K562 (cell line): ENCODE data around the gene LONP1. TPM values are rescaled to one million over a fixed set of nuclear protein-coding genes. Genes with fewer than 3 reads are reported as not detected.

ENCODE experiments used
- ATF4 ChIP-seq: fragments of 450-650 bp; formaldehyde crosslinking; IDR thresholded peaks from 2 replicates; pipeline ENCODE4 v1.4.0; 2022; ENCODE audit warnings: mild to moderate bottlenecking, moderate library complexity
- CCNT2 ChIP-seq: IDR thresholded peaks from 2 replicates; pipeline ENCODE4 v1.6.1; 2011; ENCODE audit warnings: borderline replicate concordance, low read depth, mild to moderate bottlenecking, moderate library complexity, mixed read lengths, low read length; ENCODE audit not compliant: insufficient read length; ENCODE audit errors: extremely low read depth
- E2F5 ChIP-seq: sonication (generic); formaldehyde crosslinking; IDR thresholded peaks from 2 replicates; pipeline ENCODE4 v1.8.0; 2022; ENCODE audit warnings: mild to moderate bottlenecking, missing genetic modification reagents
- ETV5 ChIP-seq: sonication (generic); formaldehyde crosslinking; IDR thresholded peaks from 2 replicates; pipeline ENCODE4 v1.4.0; 2020; ENCODE audit warnings: low read depth, mild to moderate bottlenecking, missing genetic modification reagents
- GTF2E2 ChIP-seq: fragments of 200-800 bp; sonication (Bioruptor generic); IDR thresholded peaks from 2 replicates; pipeline ENCODE4 v1.6.1; 2016; ENCODE audit warnings: missing genetic modification characterization, missing compliant biosample characterization
- HCFC1 ChIP-seq: IDR thresholded peaks from 2 replicates; pipeline ENCODE4 v1.6.1; 2012; ENCODE audit warnings: low read depth, low read length, improper control_type of control experiment
- IRF2 ChIP-seq: sonication (generic); formaldehyde crosslinking; IDR thresholded peaks from 2 replicates; pipeline ENCODE4 v1.8.1; 2022; ENCODE audit warnings: mild to moderate bottlenecking, missing genetic modification reagents
- KDM5B ChIP-seq: fragments of 200-600 bp; sonication (generic); IDR thresholded peaks from 2 replicates; pipeline ENCODE4 v1.6.1; 2012; ENCODE audit warnings: low read depth, mild to moderate bottlenecking, moderate library complexity, low read length, control low read depth, inconsistent platforms; ENCODE audit not compliant: insufficient replicate concordance
- NFRKB ChIP-seq: fragments of 450-650 bp; IDR thresholded peaks from 2 replicates; pipeline ENCODE4 v1.6.1; 2016; ENCODE audit warnings: low read depth
- NONO ChIP-seq, 2 experiments: fragments of 200-400 bp in 1 of 2; fragments of 450-650 bp in 1 of 2; formaldehyde crosslinking in 1 of 2; IDR thresholded peaks; 2 replicates each; pipeline ENCODE4 v1.6.1; 2017; ENCODE audit warnings: low read depth in 2 of 2, mild to moderate bottlenecking in 2 of 2, moderate library complexity in 2 of 2, low read length in 1 of 2
- NUFIP1 ChIP-seq: fragments of 450-650 bp; IDR thresholded peaks from 2 replicates; pipeline ENCODE4 v1.6.1; 2018; ENCODE audit not compliant: partially characterized antibody
- RBM22 ChIP-seq: fragments of 200-400 bp; formaldehyde crosslinking; IDR thresholded peaks from 2 replicates; pipeline ENCODE4 v1.6.1; 2018; ENCODE audit warnings: low read length, low read depth; ENCODE audit not compliant: poor library complexity, severe bottlenecking
- SMAD4 ChIP-seq: fragments of 250-450 bp; sonication (Bioruptor Pico); conservative IDR thresholded peaks from 2 replicates; pipeline ENCODE4 v1.8.0; 2021; ENCODE audit warnings: inconsistent platforms, mild to moderate bottlenecking, moderate library complexity
- TEAD1 ChIP-seq, 2 experiments: fragments of 450-650 bp in 1 of 2; sonication (generic) in 1 of 2; formaldehyde crosslinking; IDR thresholded peaks; 2 replicates each; pipeline versions ENCODE4 v1.4.0 to v1.8.0; 2020 to 2022; ENCODE audit warnings: mild to moderate bottlenecking in 2 of 2, missing genetic modification reagents in 1 of 2
- TFAP4 ChIP-seq: sonication (generic); formaldehyde crosslinking; IDR thresholded peaks from 2 replicates; pipeline ENCODE4 v1.8.0; 2022; ENCODE audit warnings: missing genetic modification reagents, mild to moderate bottlenecking, moderate library complexity, borderline replicate concordance
- TOE1 ChIP-seq, 2 experiments: fragments of 450-650 bp in 1 of 2; sonication (generic) in 1 of 2; formaldehyde crosslinking in 1 of 2; IDR thresholded peaks; 2 replicates each; pipeline versions ENCODE4 v1.7.1 to v1.8.0; 2016 to 2022; ENCODE audit warnings: borderline replicate concordance in 2 of 2, mild to moderate bottlenecking in 2 of 2, antibody characterized with exemption in 1 of 2, inconsistent platforms in 1 of 2, low read depth in 1 of 2, missing genetic modification reagents in 1 of 2, moderate library complexity in 1 of 2
- TRIM28 ChIP-seq: fragments of 450-650 bp; IDR thresholded peaks from 2 replicates; pipeline ENCODE4 v1.6.1; 2017
- ZBTB33 ChIP-seq: sonication (generic); formaldehyde crosslinking; IDR thresholded peaks from 2 replicates; pipeline ENCODE4 v1.8.1; 2023; ENCODE audit warnings: mild to moderate bottlenecking, missing genetic modification reagents
- ZNF224 ChIP-seq: sonication (generic); formaldehyde crosslinking; IDR thresholded peaks from 2 replicates; pipeline ENCODE4 v1.8.0; 2022; ENCODE audit warnings: mild to moderate bottlenecking, missing genetic modification reagents
- ZNF445 ChIP-seq: fragments of 250-450 bp; sonication (Bioruptor Pico); IDR thresholded peaks from 2 replicates; pipeline ENCODE4 v1.4.0; 2020; ENCODE audit warnings: low read depth, mild to moderate bottlenecking, moderate library complexity
- ZNF766 ChIP-seq: fragments of 200-800 bp; sonication (Bioruptor generic); conservative IDR thresholded peaks from 2 replicates; pipeline ENCODE4 v1.6.1; 2016; ENCODE audit warnings: missing genetic modification characterization, missing compliant biosample characterization
- ZZZ3 ChIP-seq: fragments of 450-650 bp; IDR thresholded peaks from 2 replicates; pipeline ENCODE4 v1.6.1; 2016; ENCODE audit warnings: antibody characterized with exemption, mild to moderate bottlenecking, moderate library complexity
- polyA plus RNA-seq, 8 experiments: library from polyadenylated mRNA; depleted of rRNA in 4 of 8; stranded (reverse) in 5 of 8; unstranded in 3 of 8; fragments of >200 nt; fragmentation: Nextera tagmentation in 2 of 8; fragmentation: Illumina TruSeq in 1 of 8; extraction: Ambion mirVana in 2 of 8; extraction: Trizol in 1 of 8; gene quantifications; 2 replicates each; pipeline versions ENCODE4 v1.2.1 to v1.2.3, GENCODE V29; 2011 to 2014; ENCODE audit warnings: inconsistent platforms in 1 of 8, missing spikeins in 1 of 8
- total RNA-seq, 7 experiments: library from RNA; depleted of rRNA in 6 of 7; stranded (reverse); fragments of >200 nt in 6 of 7; fragmentation: Illumina TruSeq in 2 of 7; extraction: Trizol in 2 of 7; gene quantifications; 2 replicates each; pipeline versions ENCODE4 v1.2.1 to v1.2.3, GENCODE V29; 2011 to 2021; ENCODE audit warnings: low replicate concordance in 1 of 7

LONP1 gene
- total and polyA plus RNA-seq, 9 of the 15 experiments (the other 6 are each of a cell fraction or from before 2014, with no cell fraction given): 1.1 to 238 (median 84.5) TPM

- TF ChIP-seq ZZZ3 (peak; percentile 99), ATF4 (peak; percentile 27; the same call in 1 of the 2 replicates), TRIM28 (peak; percentile 63), NONO (IDR thresholded peaks at IDR 0.05; ENCODE audit: low read depth in 2 of 2, low read length in 1 of 2) (peak; percentile 58 to 89; a peak in 3 of 4 replicates), NUFIP1 (no peak), HCFC1 (peak; percentile 79), TFAP4 (peak; percentile 77), ZNF445 (CRISPR knock-in tag) (no peak), ZNF224 (CRISPR knock-in tag) (no peak), NFRKB (peak; percentile 76), E2F5 (peak; percentile 96), GTF2E2 (tag) (peak; percentile 97), TOE1 (IDR thresholded peaks at IDR 0.05; ENCODE audit: borderline replicate concordance) (peak; percentile 74; the same call in 1 of the 2 replicates), TOE1 (CRISPR knock-in tag; IDR thresholded peaks at IDR 0.05; ENCODE audit: borderline replicate concordance, low read depth) (peak; percentile 95; the same call in 1 of the 2 replicates), IRF2 (CRISPR knock-in tag) (no peak), ETV5 (CRISPR knock-in tag) (peak; percentile 63; the same call in 1 of the 2 replicates), ZNF766 (CRISPR knock-in tag) (no peak), SMAD4 (CRISPR knock-in tag) (peak; percentile 71), ZBTB33 (CRISPR knock-in tag) (0 out of 2 replicates have a peak, but pooled peaks have one; percentile 34), TEAD1 (CRISPR knock-in tag; IDR thresholded peaks at IDR 0.05) (peak in 1 of 2 experiments; percentile 88; a peak in 2 of 4 replicates), RBM22 (peak; percentile 98), KDM5B (peak; percentile 98), CCNT2 (peak; percentile 57)
Measured at GRCh38 chr19:5690125-5690954, 29.6 kb downstream of the LONP1 start, which contains the start of gene RPL36 (continued).
